Erythroblast (primary cell): Measurements from ENCODE around the gene FITM1.

Source experiments
- GATA1 ChIP-seq: IDR thresholded peaks from 2 replicates; pipeline ENCODE4 v1.6.1; 2011; ENCODE audit warnings: low read depth, mild to moderate bottlenecking, control low read depth, low read length, moderate library complexity
- POLR2A ChIP-seq: IDR thresholded peaks from 2 replicates; pipeline ENCODE4 v1.6.1; 2011; ENCODE audit warnings: mild to moderate bottlenecking, low read length

DNA sequence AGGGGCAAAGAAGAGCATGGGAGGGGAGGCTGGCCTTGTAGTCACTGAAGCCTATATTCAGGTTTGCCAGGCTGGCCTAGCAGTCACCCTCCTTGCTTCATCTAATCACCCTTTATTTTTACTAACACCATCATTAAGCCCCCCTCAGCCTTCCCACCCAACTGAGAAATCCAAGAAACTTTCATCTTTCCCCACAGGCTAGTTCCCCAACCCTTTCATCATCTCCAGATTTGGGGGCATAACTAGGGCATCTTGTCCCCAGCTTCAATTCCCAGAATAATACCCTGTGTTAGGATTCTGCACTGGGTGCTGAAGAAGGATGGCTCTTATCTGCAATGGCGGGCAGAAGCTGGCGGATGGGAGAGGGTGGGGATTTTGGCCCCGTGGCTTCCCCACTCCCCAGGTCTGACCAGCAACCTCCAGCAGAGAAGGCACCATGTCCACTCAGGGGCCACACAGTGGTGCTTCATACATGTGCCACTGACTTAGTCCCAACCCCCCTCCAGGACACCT, 29.4 kb upstream of the FITM1 start:
- TF ChIP-seq POLR2A (no peak), GATA1 (no peak)
